Measurements from ENCODE around the gene HEATR5A.

DNA sequence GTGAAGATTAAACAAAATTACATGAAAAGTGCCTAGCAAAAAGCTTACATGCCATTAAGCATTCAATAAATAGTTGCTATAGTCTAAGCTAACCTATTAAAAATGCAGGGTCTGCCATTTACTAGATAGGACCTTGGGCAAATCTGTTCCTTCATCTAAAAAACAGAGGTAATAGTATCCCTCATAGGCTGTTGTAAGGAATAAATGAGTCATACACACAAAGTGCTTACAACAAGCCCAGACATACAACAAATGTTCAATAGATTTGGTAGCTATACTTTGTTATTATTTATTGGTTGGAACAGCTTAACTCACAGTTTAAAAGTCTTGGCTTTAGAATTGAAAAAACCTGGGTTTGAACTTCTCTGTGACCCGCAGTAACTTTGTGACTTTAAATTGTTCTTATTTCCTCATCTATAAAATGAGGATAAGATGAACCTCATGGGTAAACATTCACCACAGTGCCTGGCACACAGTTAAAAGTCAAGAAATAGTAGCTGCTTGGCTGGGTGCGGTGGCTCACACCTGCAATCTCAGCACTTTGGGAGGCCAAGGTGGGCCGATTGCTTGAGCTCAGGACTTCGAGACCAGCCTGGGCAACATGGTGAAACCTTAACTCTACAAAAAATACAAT lies 24.7 kb downstream of the HEATR5A start:
- no peak for TF ChIP-seq POLR2AphosphoS5 (IDR thresholded peaks at IDR 0.05)
- TF ChIP-seq, protein P1, sequence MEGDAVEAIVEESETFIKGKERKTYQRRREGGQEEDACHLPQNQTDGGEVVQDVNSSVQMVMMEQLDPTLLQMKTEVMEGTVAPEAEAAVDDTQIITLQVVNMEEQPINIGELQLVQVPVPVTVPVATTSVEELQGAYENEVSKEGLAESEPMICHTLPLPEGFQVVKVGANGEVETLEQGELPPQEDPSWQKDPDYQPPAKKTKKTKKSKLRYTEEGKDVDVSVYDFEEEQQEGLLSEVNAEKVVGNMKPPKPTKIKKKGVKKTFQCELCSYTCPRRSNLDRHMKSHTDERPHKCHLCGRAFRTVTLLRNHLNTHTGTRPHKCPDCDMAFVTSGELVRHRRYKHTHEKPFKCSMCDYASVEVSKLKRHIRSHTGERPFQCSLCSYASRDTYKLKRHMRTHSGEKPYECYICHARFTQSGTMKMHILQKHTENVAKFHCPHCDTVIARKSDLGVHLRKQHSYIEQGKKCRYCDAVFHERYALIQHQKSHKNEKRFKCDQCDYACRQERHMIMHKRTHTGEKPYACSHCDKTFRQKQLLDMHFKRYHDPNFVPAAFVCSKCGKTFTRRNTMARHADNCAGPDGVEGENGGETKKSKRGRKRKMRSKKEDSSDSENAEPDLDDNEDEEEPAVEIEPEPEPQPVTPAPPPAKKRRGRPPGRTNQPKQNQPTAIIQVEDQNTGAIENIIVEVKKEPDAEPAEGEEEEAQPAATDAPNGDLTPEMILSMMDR (IDR thresholded peaks at IDR 0.05 in 8 of 11, conservative IDR thresholded peaks at IDR 0.05 in 3 of 11): no peak
